Skin epidermis (tissue), 12 donors: ENCODE data around the gene OST4.
A peak's percentile ranks its signal among the peaks of the same experiment; 100 is the strongest.
"Not testable (repeated sequence)": the region's sequence is repeated elsewhere in the genome, so short reads cannot be mapped to it uniquely, and the experiment has no call there.

Experiments
- H3K27ac ChIP-seq, 21 experiments: fragments of 200-600 bp; sonication (generic) in 11 of 21; one replicate each; pipeline ENCODE4 v1.5.0; 2020; ENCODE audit warnings: mild to moderate bottlenecking in 3 of 21, inconsistent platforms in 2 of 21, moderate library complexity in 2 of 21
- H3K4me3 ChIP-seq, 7 experiments: fragments of 200-600 bp; sonication (generic) in 2 of 7; one replicate each; pipeline ENCODE4 v1.5.0; 2020; ENCODE audit warnings: inconsistent platforms in 2 of 7, mild to moderate bottlenecking in 2 of 7, moderate library complexity in 1 of 7

The OST4 gene

GRCh38 chr2:27082773-27083409, 11.4 kb upstream of the OST4 start:
- Histone ChIP-seq H3K4me3 (no peak overlapping the region), H3K27ac (peak overlapping the region in 3 of 21 experiments; percentile 1 to 78 (median 4))

- no peak overlapping the region for H3K4me3 ChIP-seq
- peak overlapping the region in 15 of 21 experiments; percentile 1 to 87 (median 75) for H3K27ac ChIP-seq
These were observed 10.7 kb upstream of the OST4 start for GRCh38 chr2:27081984-27082772.

GRCh38 chr2:27080603-27080936, 9.1 kb upstream of the OST4 start:
- H3K27ac ChIP-seq, result peak overlapping the region in 16 of 21 experiments; percentile 26 to 87 (median 76)
- H3K4me3 ChIP-seq, result peak overlapping the region in 1 of 7 experiments; percentile 41

GRCh38 chr2:27080140-27080469, 8.7 kb upstream of the OST4 start:
- H3K27ac ChIP-seq, result peak overlapping the region in 16 of 21 experiments; percentile 26 to 87 (median 80)
- peak overlapping the region in 6 of 7 experiments; percentile 21 to 45 (median 36) for H3K4me3 ChIP-seq

- Histone ChIP-seq H3K27ac (peak overlapping the region in 20 of 21 experiments; percentile 31 to 87 (median 78)), H3K4me3 (peak overlapping the region; percentile 21 to 45 (median 35))
These were observed 8.0 kb upstream of the OST4 start for GRCh38 chr2:27079233-27080139.

GRCh38 chr2:27078267-27079194, 7.1 kb upstream of the OST4 start, which contains the start of gene EMILIN1:
Gene EMILIN1 (plus strand): TSS chr2:27078615. CDS start chr2:27079066, 451 bp downstream.
- H3K4me3 ChIP-seq, result peak within 1 kb of the TSS; percentile 21 to 45 (median 35)
- peak within 1 kb of the TSS in 20 of 21 experiments; percentile 31 to 87 (median 78) for H3K27ac ChIP-seq

GRCh38 chr2:27077231-27077630, 5.8 kb upstream of the OST4 start:
- Histone ChIP-seq H3K4me3 (no peak overlapping the region), H3K27ac (peak overlapping the region in 5 of 21 experiments; percentile 41 to 87 (median 80))

- Histone ChIP-seq H3K27ac (peak overlapping the region in 2 of 21 experiments; percentile 53 to 77), H3K4me3 (no peak overlapping the region)
These were observed 4.9 kb upstream of the OST4 start for GRCh38 chr2:27076323-27076722.

GRCh38 chr2:27075566-27075871, 4.1 kb upstream of the OST4 start:
- not testable (repeated sequence) for H3K4me3 ChIP-seq
- H3K27ac ChIP-seq, result peak overlapping the region in 7 of 21 experiments; percentile 26 to 77 (median 47)

- peak overlapping the region in 10 of 21 experiments; percentile 7 to 77 (median 42) for H3K27ac ChIP-seq
- no peak overlapping the region for H3K4me3 ChIP-seq
These were observed 3.5 kb upstream of the OST4 start for GRCh38 chr2:27074738-27075565.

- Histone ChIP-seq H3K4me3 (no peak overlapping the region), H3K27ac (peak overlapping the region in 6 of 21 experiments; percentile 6 to 52 (median 30))
These were observed 2.3 kb upstream of the OST4 start for GRCh38 chr2:27073782-27074181.

GRCh38 chr2:27072920-27073319, 1.5 kb upstream of the OST4 start:
- peak overlapping the region in 18 of 21 experiments; percentile 78 to 96 (median 92) for H3K27ac ChIP-seq
- H3K4me3 ChIP-seq, result no peak overlapping the region

GRCh38 chr2:27071990-27072830, 756 bp upstream of the OST4 start:
- peak overlapping the region; percentile 62 to 98 (median 86) for H3K4me3 ChIP-seq
- peak overlapping the region in 20 of 21 experiments; percentile 78 to 96 (median 92) for H3K27ac ChIP-seq

GRCh38 chr2:27070653-27071276, 689 bp downstream of the OST4 start:
- H3K27ac ChIP-seq, result peak overlapping the region in 20 of 21 experiments; percentile 78 to 96 (median 92)
- peak overlapping the region; percentile 62 to 98 (median 86) for H3K4me3 ChIP-seq

- peak overlapping the region in 6 of 7 experiments; percentile 62 to 98 (median 90) for H3K4me3 ChIP-seq
- peak overlapping the region in 14 of 21 experiments; percentile 81 to 96 (median 92) for H3K27ac ChIP-seq
These were observed 1.4 kb downstream of the OST4 start for GRCh38 chr2:27069961-27070618.

GRCh38 chr2:27069436-27069835, 2.0 kb downstream of the OST4 start:
- peak overlapping the region in 2 of 21 experiments; percentile 89 to 95 for H3K27ac ChIP-seq
- H3K4me3 ChIP-seq, result no peak overlapping the region
